Lower leg skin (tissue), 3 donors: ENCODE data around the gene GRAP.
"Not testable (repeated sequence)": the region's sequence is repeated elsewhere in the genome, so short reads cannot be mapped to it uniquely, and the experiment has no call there.

Experiments used
- POLR2A ChIP-seq, 2 donors: fragments of 450-650 bp; IDR thresholded peaks; one replicate each; pipeline ENCODE4 v1.6.1; 2016 to 2017; ENCODE audit warnings: antibody characterized with exemption in 2 of 2, mild to moderate bottlenecking in 1 of 2, moderate library complexity in 1 of 2
- TF ChIP-seq, protein P1 (sequence below), 3 donors: fragments of 450-650 bp; IDR thresholded peaks; one replicate each; pipeline ENCODE4 v1.5.1; 2016; ENCODE audit warnings: antibody characterized with exemption in 3 of 3, mild to moderate bottlenecking in 3 of 3, moderate library complexity in 2 of 3

DNA sequence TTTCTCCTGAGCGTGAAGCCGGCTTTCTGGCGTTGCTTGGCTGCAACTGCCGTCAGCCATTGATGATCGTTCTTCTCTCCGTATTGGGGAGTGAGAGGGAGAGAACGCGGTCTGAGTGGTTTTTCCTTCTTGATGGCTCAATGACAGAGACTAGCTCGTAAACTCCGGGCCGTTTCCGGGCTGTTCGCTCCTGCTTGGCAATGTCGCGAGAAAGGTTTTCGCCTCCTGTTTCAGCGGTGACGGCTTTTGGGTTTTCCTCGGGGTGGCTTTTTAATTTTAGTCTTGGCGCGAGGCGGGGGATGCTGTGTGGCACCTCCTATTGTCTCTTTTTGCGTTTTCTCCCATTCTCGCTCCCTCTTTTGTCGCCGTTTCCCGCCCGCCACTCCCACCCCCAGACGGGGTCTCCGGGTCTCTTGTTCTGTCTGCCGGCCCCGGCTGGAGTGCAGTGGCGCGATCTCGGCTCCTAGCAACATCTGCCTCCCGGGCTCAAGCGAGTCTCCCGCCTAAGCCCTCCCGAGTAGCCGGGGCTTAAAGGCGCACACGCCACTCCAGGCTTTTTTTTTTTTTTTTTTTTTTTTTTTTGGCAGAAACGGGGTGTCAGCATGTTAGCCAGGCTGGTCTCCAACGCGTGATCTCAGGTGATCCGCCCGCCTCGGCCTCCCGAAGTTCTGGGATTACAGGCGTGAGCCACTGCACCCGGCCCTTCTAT, 15.4 kb upstream of the GRAP start:
- TF ChIP-seq, protein P1, sequence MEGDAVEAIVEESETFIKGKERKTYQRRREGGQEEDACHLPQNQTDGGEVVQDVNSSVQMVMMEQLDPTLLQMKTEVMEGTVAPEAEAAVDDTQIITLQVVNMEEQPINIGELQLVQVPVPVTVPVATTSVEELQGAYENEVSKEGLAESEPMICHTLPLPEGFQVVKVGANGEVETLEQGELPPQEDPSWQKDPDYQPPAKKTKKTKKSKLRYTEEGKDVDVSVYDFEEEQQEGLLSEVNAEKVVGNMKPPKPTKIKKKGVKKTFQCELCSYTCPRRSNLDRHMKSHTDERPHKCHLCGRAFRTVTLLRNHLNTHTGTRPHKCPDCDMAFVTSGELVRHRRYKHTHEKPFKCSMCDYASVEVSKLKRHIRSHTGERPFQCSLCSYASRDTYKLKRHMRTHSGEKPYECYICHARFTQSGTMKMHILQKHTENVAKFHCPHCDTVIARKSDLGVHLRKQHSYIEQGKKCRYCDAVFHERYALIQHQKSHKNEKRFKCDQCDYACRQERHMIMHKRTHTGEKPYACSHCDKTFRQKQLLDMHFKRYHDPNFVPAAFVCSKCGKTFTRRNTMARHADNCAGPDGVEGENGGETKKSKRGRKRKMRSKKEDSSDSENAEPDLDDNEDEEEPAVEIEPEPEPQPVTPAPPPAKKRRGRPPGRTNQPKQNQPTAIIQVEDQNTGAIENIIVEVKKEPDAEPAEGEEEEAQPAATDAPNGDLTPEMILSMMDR (IDR thresholded peaks at IDR 0.05) = not testable (repeated sequence)
- not testable (repeated sequence) for TF ChIP-seq POLR2A (IDR thresholded peaks at IDR 0.05)
